HG03469 (cell line): ENCODE measurements around the gene PSMA2.

Source experiments
- ATAC-seq: cut with Tn5 transposase; IDR thresholded peaks from one replicate; pipeline ENCODE4 v1.9.1; 2021; ENCODE audit warnings: mild to moderate bottlenecking, moderate library complexity, moderate number of reproducible peaks; ENCODE audit not compliant: unreplicated experiment

Gene PSMA2

DNA sequence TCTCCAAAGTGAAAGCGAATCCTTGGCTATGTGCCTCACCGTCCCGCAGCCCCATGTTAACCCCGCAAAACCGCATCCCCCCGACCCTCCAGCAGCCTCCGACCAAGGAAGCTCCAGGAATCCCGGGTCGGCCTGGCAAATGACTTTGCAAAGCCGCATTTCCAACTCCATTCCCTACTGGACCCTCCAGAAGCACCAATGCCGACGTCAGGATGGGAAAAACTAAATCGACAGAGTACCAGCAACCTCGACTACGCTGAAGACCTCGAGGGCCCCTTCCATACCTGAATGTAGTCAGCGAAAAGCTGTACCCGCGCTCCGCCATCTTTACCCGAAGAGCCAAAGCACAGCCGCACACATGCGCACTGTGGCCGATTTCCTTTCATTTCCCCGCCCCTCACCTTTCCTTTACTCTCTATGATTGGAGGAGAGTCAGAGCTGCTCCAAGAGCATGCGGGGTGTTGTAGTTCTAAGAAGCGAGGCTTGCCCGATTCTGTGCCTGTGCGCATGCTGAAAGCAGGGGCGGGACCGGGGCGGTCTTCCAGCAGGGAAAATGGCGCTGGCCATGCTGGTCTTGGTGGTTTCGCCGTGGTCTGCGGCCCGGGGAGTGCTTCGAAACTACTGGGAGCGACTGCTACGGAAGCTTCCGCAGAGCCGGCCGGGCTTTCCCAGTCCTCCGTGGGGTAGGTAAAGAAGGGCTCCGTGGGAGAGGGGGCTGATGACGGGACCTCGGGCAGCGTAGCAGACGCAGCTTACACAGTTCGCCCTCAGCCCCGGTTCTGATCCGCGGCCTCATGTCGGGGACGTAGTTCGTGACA lies at the start of gene PSMA2, which contains the start of gene MRPL32:
PSMA2 (minus strand) TSS at position 341 of the 818 bp plus-strand sequence; CDS start at position 325, 16 bp downstream.
MRPL32 (plus strand) TSS at position 543 of the 818 bp plus-strand sequence; CDS start at position 554, 11 bp downstream.
- peak; percentile 97 for ATAC-seq

DNA sequence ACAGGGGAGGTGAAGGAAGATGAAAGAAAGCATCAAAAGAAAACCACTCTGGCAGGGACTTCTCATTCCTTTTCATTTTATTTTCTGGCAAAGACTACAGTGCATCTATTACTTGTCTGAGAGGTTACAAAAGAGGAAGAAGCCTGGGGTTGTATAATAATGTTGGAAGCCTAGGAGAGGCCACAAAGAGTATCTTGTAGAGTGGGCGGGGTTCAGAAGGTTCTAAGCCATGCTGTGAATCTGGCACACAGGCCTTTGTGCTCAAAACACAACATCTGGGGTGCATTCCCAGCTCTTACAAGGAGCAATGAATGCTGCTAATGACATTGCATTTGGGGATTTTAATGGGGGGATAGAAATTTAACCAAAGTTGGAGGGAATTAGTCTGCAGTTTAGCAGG lies 49.6 kb upstream of the PSMA2 start:
- no peak for ATAC-seq

DNA sequence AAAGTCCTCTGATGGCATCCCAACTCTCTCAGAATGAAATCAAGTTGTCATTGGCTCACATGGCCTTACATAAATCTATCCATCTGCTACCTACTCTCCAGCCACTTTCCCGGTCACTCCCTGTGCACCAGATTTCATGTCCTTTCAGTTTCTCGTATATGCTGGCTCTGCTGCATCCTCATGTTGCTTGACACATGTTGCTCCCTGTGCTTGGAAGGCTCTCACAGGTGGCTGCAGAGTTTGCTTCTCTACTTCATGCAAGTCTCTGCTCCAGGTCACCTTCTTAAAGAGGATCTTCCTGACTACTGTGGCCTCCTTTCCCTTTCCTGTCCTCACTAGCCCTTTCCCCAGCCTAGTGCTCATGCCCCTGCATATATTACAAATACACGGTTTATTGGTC lies 48.5 kb upstream of the PSMA2 start:
- ATAC-seq: no peak

DNA sequence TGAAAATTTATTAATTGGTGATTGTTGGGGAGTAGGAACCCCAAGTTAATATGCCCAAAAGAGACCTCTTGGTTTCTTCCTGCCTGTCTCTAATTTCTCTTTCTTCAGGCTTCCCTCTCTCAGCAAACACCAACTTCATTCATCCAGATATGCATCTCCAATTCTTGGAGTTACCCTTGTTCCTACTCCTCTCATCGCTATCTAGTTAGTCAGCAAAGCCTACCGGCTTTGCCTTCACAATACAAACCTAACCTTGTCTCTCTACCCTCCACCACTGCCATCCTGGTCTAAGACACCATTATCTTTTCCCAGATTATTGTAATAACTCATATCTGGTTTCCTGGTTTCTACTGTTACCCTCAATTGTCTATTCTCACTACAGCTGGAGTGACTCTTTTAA lies 48.1 kb upstream of the PSMA2 start:
- no peak for ATAC-seq

DNA sequence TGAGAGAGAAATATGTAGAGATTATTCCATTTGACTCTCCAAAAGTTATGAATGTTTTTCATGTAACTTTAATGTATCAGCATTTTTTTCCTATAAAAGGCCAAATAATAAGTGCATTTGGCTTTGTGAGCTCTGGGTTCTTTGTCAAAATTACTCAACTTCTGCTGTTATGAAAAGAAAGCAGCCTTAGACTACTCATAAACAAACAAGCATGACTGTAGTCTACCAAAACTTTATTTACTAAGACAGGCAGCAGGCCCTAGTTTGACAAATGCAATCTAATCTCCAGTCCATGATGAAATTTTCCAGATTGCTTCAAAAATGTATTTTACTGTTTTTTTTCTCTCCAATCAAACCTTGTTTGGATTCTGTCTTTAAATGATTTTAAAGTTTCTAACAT lies 46.5 kb upstream of the PSMA2 start:
- no peak for ATAC-seq

DNA sequence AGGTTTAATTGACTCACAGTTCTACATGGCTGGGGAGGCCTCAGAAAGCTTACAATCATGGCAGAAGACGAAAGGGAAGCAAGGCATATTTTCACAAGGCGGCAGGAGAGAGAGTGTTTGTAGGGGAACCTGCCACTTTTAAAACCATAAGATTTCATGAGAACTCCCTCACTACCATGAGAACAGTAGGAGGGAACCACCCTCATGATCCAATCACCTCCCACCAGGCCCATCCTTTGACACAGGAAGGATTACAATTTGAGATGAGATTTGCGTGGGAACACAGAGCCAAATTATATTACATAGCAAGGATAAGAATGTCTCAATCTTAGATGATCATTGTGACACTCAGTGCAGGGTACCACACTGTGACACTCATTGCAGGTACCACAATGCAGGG lies 44.4 kb upstream of the PSMA2 start:
- no peak for ATAC-seq

DNA sequence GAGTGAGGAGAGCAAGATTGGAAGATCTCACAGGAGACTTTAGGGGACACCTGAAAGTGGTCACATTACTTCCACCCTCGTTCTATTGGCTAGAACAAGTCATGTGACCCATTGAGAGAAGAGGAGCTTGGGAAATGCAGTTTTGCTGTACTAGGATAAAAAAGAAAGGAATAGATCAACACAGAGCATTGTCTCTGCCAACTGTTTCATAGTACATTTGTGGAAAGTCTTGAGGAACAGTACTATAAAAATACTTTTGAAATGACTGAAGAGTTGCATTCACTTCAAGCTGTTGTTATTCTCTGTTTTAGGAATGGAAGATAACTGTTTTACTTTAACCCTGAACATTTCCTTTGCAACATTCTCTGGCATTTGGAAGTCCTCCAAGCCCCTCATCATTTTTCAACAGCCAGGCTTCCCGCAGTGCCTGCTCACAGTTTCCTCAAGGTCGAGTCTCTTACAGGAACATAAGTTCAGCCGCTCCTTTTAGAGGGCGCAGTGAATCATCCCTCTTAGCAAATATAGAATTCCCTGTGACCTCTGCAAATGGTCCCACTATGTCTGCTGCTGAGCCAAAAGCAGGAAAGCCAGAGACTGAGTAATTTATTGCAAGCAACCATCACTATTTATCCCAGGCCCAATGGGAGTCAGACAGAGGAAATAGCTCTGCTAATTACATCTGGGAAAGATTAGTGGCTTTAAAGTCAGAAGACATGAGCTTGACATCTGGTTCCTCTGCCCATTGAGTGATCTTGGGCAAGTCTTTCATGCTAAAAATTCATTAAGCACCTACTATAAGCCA lies 40.9 kb upstream of the PSMA2 start:
- no peak for ATAC-seq

DNA sequence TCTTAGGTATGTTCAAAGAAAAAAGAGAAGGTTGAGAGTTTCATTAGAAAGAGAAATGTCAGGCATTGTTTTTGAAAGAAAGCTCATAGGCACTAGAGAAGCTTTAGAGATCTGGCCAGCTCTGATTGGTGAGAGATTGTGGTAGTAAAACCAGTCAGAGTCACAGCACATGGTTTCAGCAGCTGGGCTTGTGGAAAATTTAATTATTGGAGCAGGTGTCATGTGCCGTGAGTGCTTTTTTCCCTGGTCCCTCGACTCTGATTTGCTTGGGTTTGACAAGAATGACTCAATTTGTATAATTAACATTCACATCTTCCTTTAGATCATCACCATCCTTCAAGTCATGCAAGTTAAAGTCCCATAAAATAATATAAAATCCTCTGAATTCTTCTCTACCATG lies 35.4 kb upstream of the PSMA2 start:
- ATAC-seq: no peak

DNA sequence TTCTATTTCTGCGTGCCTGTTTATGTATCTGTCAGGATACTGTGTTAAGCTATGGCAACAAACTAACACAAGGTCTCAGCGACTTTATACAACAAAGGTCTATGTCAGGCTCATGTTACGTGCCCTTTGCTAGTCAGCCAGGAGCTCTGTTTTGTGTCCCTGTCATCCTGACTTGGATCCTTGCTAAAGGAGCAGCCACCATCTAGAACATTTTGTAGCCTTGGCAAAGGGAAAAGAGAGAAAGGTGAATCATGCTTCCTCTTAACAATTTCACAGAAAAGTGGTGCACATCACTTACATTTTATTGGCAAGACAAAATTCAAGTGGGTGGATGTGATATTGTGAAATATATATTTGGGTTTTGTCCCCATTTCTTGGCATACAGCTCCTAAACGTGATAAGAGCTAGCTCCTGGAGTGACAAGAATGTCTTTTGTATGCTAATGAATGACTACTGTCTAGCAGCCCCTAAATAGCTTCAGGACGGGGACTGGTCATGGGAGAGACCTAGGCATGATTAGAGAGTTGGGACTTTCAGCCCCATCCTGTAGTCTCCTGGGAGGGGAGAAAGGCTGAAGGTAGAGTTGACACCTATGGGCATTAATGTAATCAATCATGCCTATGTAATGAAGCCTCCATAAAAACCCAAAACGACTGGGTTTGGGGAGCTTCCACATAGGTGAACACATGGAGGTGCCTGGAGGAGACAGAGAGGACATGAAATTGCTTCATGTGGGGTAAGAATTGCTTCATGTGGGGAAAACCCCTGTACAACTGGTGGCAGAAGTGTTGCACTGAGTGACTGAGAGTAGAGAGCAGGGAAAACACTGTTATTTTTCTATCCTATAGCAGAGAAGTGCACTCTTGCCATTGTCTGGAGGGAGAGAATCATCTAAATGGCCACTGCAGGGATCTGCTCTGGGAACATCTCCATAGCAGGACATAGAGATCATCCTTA lies 33.2 kb upstream of the PSMA2 start:
- ATAC-seq: no peak

DNA sequence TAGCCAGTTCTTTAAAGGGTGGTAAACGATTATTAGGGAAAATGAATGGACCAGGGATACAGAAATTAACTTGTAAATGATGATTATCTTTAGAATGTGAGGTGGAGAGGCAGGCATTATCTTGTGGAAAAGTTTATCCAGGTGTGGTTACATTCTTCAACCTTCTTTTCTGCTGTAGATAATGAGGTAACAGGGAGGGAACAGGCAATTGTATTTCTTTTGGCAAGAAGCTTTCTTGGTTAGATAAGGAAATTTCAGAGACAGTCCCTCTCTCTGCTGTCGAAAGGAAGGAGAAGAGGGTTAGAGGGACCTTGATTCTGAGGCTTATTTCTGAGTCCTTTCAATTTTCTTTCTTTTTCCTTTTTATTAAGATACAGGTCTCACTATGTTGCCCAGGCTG lies 32.3 kb upstream of the PSMA2 start:
- ATAC-seq: no peak

DNA sequence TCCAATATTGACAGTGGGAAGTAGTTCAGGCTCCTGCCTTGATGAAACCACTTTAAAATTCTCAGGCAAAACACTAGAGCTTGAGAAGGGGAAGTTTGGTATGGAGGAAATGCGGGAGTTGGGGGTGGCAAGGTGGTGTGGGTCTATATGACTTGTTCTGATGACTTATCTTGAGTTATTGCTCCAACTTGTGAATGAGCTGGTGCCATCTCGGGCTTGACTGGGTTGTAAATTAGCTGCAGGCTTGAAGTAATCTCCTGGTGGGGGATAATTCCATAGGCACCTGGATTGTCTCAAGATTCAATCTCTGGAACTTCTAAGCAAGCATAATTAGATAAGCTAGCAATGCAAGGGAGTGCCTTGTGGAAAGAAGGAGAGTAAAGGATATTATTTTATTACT lies 29.2 kb upstream of the PSMA2 start:
- no peak for ATAC-seq

DNA sequence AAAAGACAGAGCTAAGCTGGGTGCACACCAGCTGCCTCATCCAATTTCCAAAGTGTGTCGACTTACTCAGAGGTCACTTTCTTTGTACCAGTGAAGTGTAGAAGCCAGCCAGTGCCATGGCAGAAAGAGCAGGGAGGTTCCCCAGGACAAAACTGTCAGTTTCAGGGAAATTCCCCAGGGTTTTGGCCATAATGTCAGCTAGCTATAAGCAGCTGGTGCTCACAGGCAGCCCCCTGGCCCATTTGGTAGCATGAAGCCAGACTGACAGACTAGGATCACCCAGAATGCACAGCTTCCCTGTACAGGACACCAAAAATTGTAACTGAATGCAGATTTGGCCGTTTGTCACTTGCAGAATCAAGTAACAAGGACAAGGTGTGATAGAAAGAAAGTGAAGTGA lies 28.8 kb upstream of the PSMA2 start:
- ATAC-seq: no peak

DNA sequence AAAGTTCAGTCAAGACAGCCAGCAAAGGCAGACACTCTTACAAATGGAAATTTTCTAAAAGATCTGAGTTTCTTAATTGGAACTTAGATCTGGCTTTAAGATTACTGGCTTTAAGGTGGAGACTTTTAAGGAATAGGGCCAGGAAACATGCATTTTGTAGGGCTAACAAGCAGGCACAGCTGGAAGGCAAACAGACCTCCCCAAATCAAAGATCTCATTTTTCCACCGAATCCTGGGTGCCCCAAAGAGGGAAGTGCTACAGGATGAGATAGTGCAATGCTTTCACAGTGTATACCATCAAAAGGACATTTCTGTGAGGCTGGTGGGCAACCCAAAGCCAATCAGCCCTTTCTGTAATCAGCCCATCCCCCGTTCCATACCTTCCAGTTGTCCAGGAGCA lies 27.6 kb upstream of the PSMA2 start:
- no peak for ATAC-seq

DNA sequence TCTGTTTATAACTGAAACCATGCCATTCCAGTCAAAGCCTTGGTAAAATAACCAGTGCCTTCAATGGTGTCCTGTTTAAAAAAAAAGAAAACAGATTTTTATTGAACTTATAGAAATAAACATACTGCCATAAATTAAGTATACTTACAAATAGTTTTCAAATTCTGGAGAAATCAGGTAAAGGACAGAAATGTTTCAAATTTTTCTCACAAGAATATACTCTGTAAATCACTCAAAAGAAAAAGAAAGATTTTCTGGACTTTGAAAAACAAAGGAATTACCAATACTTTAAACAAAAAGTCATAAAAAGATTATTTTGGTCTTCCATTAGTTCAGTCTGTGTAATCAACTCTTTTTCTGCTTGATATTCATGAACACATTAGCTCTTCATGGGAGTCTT lies 24.1 kb upstream of the PSMA2 start:
- no peak for ATAC-seq

DNA sequence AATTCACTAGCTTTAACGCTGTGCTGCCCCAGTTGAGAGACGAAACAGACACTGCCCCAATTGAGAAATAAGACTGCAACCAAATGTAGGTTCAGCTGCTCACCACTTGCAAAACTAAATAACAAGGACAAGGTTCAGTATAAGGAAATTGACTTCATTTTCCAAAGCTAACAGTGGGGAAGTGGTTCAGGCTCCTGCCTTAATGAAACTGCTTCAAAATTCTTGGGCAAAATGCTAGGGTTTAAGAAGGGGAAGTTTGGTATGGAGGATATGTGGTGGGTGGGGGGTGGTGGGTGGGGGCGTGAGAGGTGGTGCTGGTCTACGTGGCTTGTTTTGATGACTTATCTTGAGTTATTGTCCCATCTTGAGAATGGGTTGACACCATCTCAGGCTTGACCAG lies 22.0 kb upstream of the PSMA2 start:
- no peak for ATAC-seq

DNA sequence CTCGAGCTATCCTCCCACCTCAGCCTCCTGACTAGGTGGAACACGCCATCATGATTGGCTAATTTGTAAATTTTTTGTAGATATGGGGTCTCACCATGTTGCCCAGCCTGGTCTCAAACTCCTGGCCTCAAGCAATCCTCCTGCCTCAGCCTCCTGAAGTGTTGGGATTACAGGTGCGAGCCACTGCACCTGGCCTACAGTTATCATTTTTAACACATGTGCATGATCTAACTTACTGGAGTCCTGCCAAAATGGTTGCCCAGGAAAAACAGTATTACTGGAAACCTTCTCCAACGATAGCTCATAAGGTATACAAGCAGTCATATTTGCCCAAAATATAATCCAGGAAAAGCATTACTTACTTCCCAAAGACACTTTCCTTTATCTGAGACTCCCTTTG lies 20.4 kb upstream of the PSMA2 start:
- ATAC-seq: no peak

DNA sequence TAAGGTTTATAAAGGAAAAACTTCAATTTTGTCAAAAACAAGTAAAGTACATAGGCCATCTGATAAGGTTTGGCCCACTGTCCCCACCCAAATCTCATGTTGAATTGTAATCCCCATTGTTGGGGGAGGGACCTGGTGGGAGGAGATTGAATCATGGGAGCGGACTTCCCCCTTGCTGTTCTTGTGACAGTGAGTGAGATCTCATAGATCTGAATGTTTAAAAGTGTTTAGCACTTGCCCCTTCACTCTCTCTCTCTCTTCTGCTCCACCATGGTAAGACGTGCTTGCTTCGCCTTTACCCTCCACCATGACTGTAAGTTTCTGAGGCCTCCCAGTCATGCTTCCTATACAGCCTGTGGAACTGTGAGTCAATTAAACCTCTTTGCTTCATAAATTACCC lies 18.4 kb upstream of the PSMA2 start:
- ATAC-seq: no peak

DNA sequence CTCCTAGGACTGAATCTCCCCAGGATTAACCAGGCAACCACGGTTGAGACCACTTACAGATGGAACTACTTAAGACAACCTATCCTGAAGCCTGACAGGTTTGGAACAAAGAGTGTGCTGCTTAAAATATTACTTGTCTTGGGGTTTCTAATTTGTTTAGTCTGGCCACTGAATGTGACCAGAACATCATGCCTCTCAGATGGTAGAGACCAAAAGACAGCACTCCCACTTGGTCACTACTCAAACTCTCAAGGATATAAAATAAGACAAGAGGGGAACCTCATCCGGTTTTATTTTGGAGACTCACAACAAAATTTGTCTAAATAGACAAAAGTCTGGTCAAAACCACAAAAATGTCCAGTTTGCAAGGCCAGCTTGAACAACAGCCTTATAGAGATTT lies 15.5 kb upstream of the PSMA2 start:
- ATAC-seq: no peak

DNA sequence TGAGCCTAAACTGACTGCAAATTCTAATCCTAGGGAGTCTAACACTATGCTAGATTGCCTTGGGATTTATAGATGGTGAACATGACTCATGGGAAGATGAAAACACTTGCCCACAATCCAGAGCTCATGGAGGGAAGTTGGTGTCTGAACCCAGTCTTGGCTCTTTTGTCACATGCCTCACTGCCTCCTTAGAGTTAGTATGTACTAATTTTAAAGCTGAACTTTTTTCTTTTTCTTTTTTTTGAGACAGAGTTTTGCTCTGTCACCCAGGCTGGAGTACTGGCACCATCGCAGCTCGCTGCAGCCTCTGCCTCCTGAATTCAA lies 14.6 kb upstream of the PSMA2 start:
- no peak for ATAC-seq

DNA sequence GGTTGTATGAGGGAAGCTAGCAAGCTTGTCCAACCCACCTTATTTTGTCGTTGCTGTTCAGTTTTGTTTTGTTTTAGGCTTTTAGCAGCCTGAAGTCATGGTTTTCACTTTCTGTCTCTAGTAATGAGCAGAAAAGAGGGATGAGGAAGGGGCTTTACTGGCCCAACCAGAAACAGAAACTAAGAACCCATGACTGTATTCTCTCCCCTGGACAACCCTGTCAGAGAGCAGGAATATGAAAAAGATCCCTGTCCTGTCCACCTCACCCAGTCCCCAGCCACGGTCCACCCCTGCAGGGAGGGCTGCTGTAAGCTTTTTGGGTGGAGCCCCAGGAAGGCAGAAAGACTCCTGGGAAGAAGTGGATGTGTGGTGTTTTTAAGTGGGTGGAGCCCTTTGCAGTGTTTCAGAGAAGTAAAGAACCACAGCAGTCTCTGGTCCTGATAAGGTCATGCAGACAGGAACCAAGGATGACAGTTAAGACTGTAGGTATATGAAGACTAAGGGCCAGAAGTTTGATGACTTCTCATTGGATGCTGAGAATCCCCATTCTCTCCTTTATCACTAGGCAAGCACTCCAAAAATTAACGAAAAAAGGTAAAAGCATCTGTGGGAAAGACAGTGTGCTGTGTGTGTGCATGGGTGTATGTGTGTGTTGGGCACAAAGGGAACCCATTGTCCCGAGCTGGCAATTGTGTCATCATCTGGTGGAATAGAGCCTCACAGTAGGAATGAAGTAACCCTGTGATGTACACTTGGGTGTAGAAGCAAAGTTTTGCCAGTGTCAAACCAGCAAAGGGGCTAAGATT lies 14.1 kb upstream of the PSMA2 start:
- no peak for ATAC-seq
